Measurements from ENCODE around the gene APP.
A peak's percentile ranks its signal among the peaks of the same experiment; 100 is the strongest.

The APP gene

GRCh38 chr21:25938658-25939395 lies 231.7 kb downstream of the APP start:
- no peak for DNase-seq (ENCODE audit: low spot score)
- TF ChIP-seq CTCF (IDR thresholded peaks at IDR 0.05; ENCODE audit: extremely low read depth, missing control alignments), result no peak

DNA sequence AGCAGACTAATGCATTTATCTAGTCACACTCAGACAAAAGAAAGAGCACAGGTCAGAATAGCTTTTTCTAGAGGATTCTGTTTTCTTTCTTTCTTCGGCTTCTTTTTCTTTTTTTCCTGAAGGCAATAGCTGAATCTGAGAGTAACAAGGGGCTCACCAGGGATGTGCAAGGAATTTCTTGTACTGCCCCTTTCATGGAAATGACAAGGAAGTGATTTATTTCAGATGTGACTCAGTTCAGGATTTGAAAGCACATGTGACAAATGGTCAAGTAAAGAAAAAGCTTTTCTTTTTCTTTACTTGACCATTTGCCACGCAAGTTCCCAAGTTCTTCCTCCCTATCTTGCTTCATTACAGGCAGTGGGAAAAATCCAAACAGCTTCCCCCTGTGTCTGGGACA lies 233.8 kb downstream of the APP start:
- no peak for TF ChIP-seq CTCF (IDR thresholded peaks at IDR 0.05; ENCODE audit: extremely low read depth, missing control alignments)
- DNase-seq (ENCODE audit: low spot score), result no peak

GRCh38 chr21:25934771-25935224 lies 235.8 kb downstream of the APP start:
- no peak for TF ChIP-seq CTCF (IDR thresholded peaks at IDR 0.05; ENCODE audit: extremely low read depth, missing control alignments)
- peak; percentile 22 for DNase-seq (ENCODE audit: low spot score)

DNA sequence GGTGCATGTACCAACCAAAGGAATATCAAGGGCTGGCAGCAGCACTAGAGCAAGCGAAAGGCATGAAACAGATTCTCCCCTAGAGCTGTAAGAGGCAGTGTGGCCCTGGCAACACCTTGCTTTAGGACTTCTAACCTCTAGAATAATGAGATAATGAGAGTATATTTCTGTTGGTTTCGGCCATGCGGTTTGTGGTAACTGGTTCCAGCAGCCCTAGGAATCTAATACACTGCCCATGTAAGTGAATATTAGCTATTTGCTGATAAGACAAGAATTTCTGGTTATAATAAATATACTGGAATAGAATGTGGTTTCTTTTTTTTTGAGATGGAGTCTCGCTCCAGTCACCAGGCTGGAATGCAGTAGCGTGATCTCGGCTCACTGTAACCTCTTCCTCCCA lies 236.4 kb downstream of the APP start:
- no peak for DNase-seq (ENCODE audit: low spot score)
- no peak for TF ChIP-seq CTCF (IDR thresholded peaks at IDR 0.05; ENCODE audit: extremely low read depth, missing control alignments)

- no peak for DNase-seq (ENCODE audit: low spot score)
- no peak for TF ChIP-seq CTCF (IDR thresholded peaks at IDR 0.05; ENCODE audit: extremely low read depth, missing control alignments)
These were observed 238.8 kb downstream of the APP start for GRCh38 chr21:25931765-25932164.

DNA sequence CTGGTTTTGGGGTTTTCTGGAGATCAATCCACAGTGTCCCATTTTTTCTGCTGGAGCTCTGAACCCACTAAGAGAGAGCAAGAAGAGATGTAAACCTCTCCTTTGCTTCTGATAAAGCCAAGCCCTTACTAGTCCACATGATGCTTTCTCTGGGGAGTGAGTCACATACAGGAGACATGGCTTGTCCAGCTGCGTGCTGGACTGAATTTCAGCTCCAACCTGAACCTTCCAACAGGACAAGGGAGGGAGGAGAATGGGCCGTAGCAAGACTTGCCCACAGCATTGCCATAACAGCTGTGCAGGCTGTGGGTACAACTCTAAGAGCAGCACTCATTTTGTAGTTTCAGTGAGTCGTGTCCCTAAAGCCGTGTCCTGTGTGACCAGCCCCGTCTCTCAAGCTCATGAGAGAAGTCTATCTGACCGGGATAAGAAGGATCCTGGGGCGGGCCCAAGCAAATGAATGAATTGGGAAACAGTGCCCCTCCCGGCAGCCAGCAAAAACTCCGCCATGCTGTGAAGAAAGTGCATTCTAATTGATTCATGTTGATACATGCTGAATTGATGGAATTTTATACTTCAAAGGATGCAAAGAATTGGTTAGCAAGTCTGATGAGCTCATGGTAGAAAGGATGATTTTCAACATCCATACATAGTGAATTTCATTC lies 240.6 kb downstream of the APP start:
- DNase-seq (ENCODE audit: low spot score), result no peak
- no peak for TF ChIP-seq CTCF (IDR thresholded peaks at IDR 0.05; ENCODE audit: extremely low read depth, missing control alignments)

DNA sequence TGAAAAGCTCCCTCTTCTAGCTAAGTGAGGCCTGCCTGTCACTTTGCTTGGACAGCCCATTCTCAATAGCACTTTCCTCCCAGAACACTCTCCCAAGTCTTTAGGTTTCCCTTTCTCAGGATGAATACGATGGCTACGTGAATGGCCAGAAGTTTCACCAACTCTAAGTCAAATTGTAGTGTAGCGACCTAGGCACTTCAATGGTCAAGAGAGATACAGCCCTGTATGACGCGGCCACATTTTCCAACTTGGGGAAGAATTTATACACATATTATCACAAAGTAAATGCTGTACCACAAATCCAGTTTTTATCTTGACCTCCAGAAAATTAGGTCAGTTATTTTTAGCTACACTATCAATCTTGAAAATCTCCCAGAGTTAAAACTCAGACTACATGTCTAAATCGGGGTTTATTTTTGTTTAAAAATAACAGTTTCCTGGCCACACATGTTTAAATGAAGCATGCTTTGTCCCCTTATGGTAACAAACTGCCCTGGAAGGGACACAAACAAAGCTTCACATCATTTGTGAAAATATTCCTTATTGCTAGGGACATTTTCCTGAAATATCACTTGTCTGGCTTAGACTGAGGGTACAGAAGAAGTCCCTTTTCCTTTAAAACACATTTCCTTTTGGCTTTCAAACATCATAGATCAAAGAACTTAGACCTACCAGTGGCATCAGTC lies 243.2 kb downstream of the APP start:
- TF ChIP-seq CTCF (IDR thresholded peaks at IDR 0.05; ENCODE audit: extremely low read depth, missing control alignments), result no peak

More for the DNA sequence above, 243.2 kb downstream of the APP start:
- DNase-seq (ENCODE audit: low spot score), result no peak
